Neural progenitor cell (in vitro differentiated cells): ENCODE measurements around the gene SORBS2. TPM values are rescaled to one million over a fixed set of nuclear protein-coding genes. Genes with fewer than 3 reads are reported as not detected.

Experiments used
- DNase-seq: peaks from one replicate; pipeline ENCODE4 v3.0.0-alpha.2; 2016; ENCODE audit warnings: low spot score
- H2AFZ ChIP-seq: fragments of 200-600 bp; sonication (generic); replicated peaks from 2 replicates; pipeline ENCODE4 v1.6.1; 2016; ENCODE audit warnings: antibody characterized with exemption
- H3F3A ChIP-seq: fragments of 200-600 bp; sonication (generic); 2 replicates; pipeline ENCODE4 v1.6.1; 2016; ENCODE audit warnings: antibody characterized with exemption, low read depth
- H3K27ac ChIP-seq: fragments of 200-600 bp; sonication (generic); 2 replicates; pipeline ENCODE4 v1.5.1; 2016; ENCODE audit warnings: mild to moderate bottlenecking
- H3K27me3 ChIP-seq: fragments of 200-600 bp; sonication (generic); 2 replicates; pipeline ENCODE4 v1.6.1; 2016; ENCODE audit warnings: mild to moderate bottlenecking, moderate library complexity
- H3K36me3 ChIP-seq: fragments of 200-600 bp; sonication (generic); 2 replicates; pipeline ENCODE4 v1.5.1; 2016
- H3K4me1 ChIP-seq: fragments of 200-600 bp; sonication (generic); 2 replicates; pipeline ENCODE4 v1.6.1; 2016; ENCODE audit warnings: mixed run types
- H3K4me2 ChIP-seq: fragments of 200-600 bp; sonication (generic); 2 replicates; pipeline ENCODE4 v1.6.1; 2016
- H3K4me3 ChIP-seq: fragments of 200-600 bp; sonication (generic); 2 replicates; pipeline ENCODE4 v1.5.1; 2016
- H3K79me2 ChIP-seq: fragments of 200-600 bp; sonication (generic); 2 replicates; pipeline ENCODE4 v1.6.1; 2016; ENCODE audit warnings: low read depth
- H3K9ac ChIP-seq: fragments of 200-600 bp; sonication (generic); 2 replicates; pipeline ENCODE4 v1.6.1; 2016
- H3K9me3 ChIP-seq: fragments of 200-600 bp; sonication (generic); 2 replicates; pipeline ENCODE4 v1.5.1; 2016; ENCODE audit warnings: low read depth
- H4K20me1 ChIP-seq: fragments of 200-600 bp; sonication (generic); 2 replicates; pipeline ENCODE4 v1.6.1; 2016; ENCODE audit warnings: low read depth
- H3K27ac Mint-ChIP-seq: 3 replicates; pipeline ENCODE4 v1.8.0; 2021; ENCODE audit warnings: mixed read lengths
- H3K27me3 Mint-ChIP-seq: 2 replicates; pipeline ENCODE4 v1.8.0; 2022; ENCODE audit warnings: low read depth, mild to moderate bottlenecking, inconsistent platforms, moderate library complexity, mixed read lengths; ENCODE audit not compliant: insufficient read depth
- H3K36me3 Mint-ChIP-seq: 3 replicates; pipeline ENCODE4 v1.8.0; 2021; ENCODE audit warnings: mixed read lengths
- H3K4me1 Mint-ChIP-seq: 3 replicates; pipeline ENCODE4 v1.8.0; 2021; ENCODE audit warnings: mixed read lengths
- H3K4me3 Mint-ChIP-seq: 3 replicates; pipeline ENCODE4 v1.8.0; 2021; ENCODE audit warnings: mild to moderate bottlenecking, moderate library complexity, mixed read lengths
- H3K9me3 Mint-ChIP-seq: 3 replicates; pipeline ENCODE4 v1.8.0; 2020; ENCODE audit warnings: mixed read lengths
- EZH2 ChIP-seq: fragments of 200-600 bp; sonication (generic); IDR thresholded peaks from 2 replicates; pipeline ENCODE4 v1.6.1; 2017; ENCODE audit warnings: antibody characterized with exemption, mild to moderate bottlenecking, moderate library complexity
- EZH2phosphoT487 ChIP-seq: fragments of 200-600 bp; sonication (generic); IDR thresholded peaks from 2 replicates; pipeline ENCODE4 v1.6.1; 2017; ENCODE audit warnings: antibody characterized with exemption
- total RNA-seq: library from RNA; depleted of rRNA; stranded (reverse); fragments of >200 nt; gene quantifications from 2 replicates; pipeline ENCODE4 v1.2.3, GENCODE V29; 2015; ENCODE audit warnings: low replicate concordance
- TF ChIP-seq, protein P1 (sequence below): fragments of 200-600 bp; sonication (generic); IDR thresholded peaks from 2 replicates; pipeline ENCODE4 v1.5.1; 2017; ENCODE audit warnings: antibody characterized with exemption, mild to moderate bottlenecking

The SORBS2 gene
- total RNA-seq, 1 donor from 2014 or later = 15.7 TPM

DNA sequence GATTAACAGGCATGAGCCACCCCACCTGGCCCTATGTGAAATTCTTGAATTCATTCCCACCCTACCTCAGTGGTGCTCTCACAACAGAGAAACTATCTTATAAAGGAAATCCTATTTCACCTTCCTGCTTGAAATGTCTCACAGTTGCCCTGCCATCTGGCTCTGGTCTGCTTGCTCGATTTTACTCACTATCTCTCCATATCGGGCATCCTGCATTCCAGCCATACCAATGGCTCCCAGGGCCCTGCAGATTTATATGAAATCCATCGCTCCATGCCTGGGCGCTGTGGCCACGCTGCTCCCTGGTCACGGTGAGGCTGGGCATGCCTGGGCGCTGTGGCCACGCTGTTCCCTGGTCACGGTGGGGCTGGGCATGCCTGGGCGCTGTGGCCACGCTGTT lies 15.8 kb downstream of the SORBS2 start:
- peaks cover 11% of the 10 kb centered on the region for H3K4me1 Mint-ChIP-seq
- H3K9ac ChIP-seq = no peak overlapping the region

DNA sequence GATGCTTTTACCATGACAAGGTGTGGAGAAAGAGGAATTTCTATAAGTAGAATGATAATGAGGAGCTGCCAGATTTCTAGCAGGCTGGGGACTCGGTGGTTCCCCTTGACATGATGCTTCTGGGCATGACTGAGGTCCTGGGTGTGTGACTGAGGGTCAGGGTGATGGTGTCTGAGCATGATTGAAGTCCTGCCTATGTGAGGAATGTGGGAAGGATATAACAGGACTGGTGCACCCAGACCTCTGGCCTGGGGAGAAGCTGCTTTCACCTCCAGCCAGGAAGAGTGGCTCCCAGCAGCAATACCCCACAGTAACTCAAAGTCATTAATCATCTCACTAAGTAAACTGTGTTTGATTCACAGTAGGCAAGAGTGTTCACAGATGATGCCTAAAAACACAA lies 17.4 kb downstream of the SORBS2 start:
- Histone ChIP-seq H3K4me2 (no peak overlapping the region), H3K4me1 (no peaks in the 10 kb centered on the region), H3K9me3 (no peaks in the 10 kb centered on the region), H3K36me3 (no peaks in the 10 kb centered on the region), H3K27ac (no peak overlapping the region), H2AFZ (no peak overlapping the region), H3F3A (peaks cover 3% of the 10 kb centered on the region), H3K27me3 (no peaks in the 10 kb centered on the region), H4K20me1 (no peaks in the 10 kb centered on the region), H3K9ac (no peak overlapping the region), H3K79me2 (no peaks in the 10 kb centered on the region), H3K4me3 (no peak overlapping the region)
- Mint-ChIP-seq H3K4me1 (peaks cover 11% of the 10 kb centered on the region), H3K4me3 (no peak overlapping the region), H3K27me3 (peaks cover 9% of the 10 kb centered on the region), H3K9me3 (no peaks in the 10 kb centered on the region), H3K36me3 (peaks cover 6% of the 10 kb centered on the region), H3K27ac (no peak overlapping the region)
- no peak for DNase-seq
- TF ChIP-seq, protein P1, sequence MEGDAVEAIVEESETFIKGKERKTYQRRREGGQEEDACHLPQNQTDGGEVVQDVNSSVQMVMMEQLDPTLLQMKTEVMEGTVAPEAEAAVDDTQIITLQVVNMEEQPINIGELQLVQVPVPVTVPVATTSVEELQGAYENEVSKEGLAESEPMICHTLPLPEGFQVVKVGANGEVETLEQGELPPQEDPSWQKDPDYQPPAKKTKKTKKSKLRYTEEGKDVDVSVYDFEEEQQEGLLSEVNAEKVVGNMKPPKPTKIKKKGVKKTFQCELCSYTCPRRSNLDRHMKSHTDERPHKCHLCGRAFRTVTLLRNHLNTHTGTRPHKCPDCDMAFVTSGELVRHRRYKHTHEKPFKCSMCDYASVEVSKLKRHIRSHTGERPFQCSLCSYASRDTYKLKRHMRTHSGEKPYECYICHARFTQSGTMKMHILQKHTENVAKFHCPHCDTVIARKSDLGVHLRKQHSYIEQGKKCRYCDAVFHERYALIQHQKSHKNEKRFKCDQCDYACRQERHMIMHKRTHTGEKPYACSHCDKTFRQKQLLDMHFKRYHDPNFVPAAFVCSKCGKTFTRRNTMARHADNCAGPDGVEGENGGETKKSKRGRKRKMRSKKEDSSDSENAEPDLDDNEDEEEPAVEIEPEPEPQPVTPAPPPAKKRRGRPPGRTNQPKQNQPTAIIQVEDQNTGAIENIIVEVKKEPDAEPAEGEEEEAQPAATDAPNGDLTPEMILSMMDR = no peak
- TF ChIP-seq EZH2 (no peak), EZH2phosphoT487 (no peak)

More for the DNA sequence above, 15.8 kb downstream of the SORBS2 start:
- no peak for DNase-seq
- peaks cover 13% of the 10 kb centered on the region for H3K36me3 Mint-ChIP-seq
- no peaks in the 10 kb centered on the region for H3K27me3 ChIP-seq
- H3F3A ChIP-seq = peaks cover 3% of the 10 kb centered on the region
- no peak overlapping the region for H2AFZ ChIP-seq
- no peaks in the 10 kb centered on the region for H3K36me3 ChIP-seq
- no peaks in the 10 kb centered on the region for H3K4me1 ChIP-seq
- H4K20me1 ChIP-seq = no peaks in the 10 kb centered on the region
- H3K27me3 Mint-ChIP-seq = peaks cover 9% of the 10 kb centered on the region
- no peak overlapping the region for H3K4me3 ChIP-seq
- H3K79me2 ChIP-seq = no peaks in the 10 kb centered on the region
- H3K9me3 ChIP-seq = no peaks in the 10 kb centered on the region
- TF ChIP-seq, protein P1 = no peak
- TF ChIP-seq EZH2phosphoT487 (no peak), EZH2 (no peak)
- no peak overlapping the region for H3K27ac ChIP-seq
- H3K4me2 ChIP-seq = no peak overlapping the region
- H3K4me3 Mint-ChIP-seq = no peak overlapping the region
- H3K27ac Mint-ChIP-seq = no peak overlapping the region
- no peaks in the 10 kb centered on the region for H3K9me3 Mint-ChIP-seq

DNA sequence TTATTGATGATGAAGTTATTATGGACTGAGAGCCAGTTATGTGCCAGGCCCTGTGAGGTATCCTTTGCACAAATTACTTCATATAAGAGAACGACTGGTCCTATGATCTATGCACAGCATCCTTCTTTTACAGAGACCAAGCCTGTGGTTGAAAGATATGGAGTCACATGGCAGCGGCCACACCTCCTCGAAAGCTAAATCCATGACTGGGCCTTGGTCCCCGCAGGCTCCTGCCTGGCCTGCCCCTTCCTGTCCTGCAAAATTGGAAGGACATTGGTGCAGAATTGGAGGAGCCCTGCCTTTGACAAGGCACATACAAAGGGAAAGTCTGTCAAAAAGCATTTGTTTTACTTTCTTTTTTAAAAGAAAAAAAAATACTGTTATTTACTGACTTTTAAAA lies 18.3 kb downstream of the SORBS2 start:
- no peaks in the 10 kb centered on the region for H3K9me3 Mint-ChIP-seq

More for the DNA sequence above, 18.3 kb downstream of the SORBS2 start:
- no peak overlapping the region for H3K27ac Mint-ChIP-seq
- H3K9ac ChIP-seq = no peak overlapping the region
- peaks cover 2% of the 10 kb centered on the region for H3K4me1 ChIP-seq
- H3K9me3 ChIP-seq = no peaks in the 10 kb centered on the region
- no peak overlapping the region for H2AFZ ChIP-seq
- H3K36me3 Mint-ChIP-seq = peaks cover 10% of the 10 kb centered on the region
- TF ChIP-seq EZH2 = no peak
- TF ChIP-seq, protein P1 = no peak
- no peak for TF ChIP-seq EZH2phosphoT487
- H3K27me3 Mint-ChIP-seq = peaks cover 9% of the 10 kb centered on the region
- H3K27me3 ChIP-seq = no peaks in the 10 kb centered on the region
- H3K4me3 ChIP-seq = no peak overlapping the region
- no peaks in the 10 kb centered on the region for H3F3A ChIP-seq
- no peaks in the 10 kb centered on the region for H3K36me3 ChIP-seq
- no peaks in the 10 kb centered on the region for H4K20me1 ChIP-seq
- H3K4me1 Mint-ChIP-seq = peaks cover 11% of the 10 kb centered on the region
- no peak overlapping the region for H3K4me2 ChIP-seq
- no peak overlapping the region for H3K4me3 Mint-ChIP-seq
- H3K79me2 ChIP-seq = no peaks in the 10 kb centered on the region
- no peak overlapping the region for H3K27ac ChIP-seq
- no peak for DNase-seq
